ENCODE results near the gene FBLN7.

DNA sequence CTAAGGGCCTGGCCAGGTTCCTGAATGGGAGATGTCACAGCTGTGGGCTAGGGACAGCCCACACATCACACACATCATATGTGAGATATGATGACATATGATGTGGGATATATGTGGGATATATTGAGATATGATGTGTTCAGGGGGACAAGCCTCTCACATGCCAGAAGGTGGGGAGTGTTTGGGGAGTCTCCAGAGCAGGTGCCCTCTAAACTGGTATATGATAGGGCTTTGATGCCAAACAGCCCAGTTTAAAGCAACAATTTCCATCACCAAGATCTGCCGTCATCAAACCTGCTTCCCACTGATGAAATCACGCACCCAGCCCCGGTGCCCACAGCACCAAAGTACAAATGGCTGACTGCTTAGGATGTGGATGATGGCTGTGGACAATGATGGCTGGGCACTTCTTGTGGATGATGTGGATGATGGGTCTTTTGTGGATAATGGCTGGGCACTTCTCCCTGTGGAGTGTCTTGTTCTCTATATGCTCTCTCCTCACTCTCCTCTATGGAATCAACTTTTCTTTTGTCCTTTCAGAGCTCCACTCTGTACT lies 50.9 kb downstream of the FBLN7 start:
- TF ChIP-seq, protein P1, sequence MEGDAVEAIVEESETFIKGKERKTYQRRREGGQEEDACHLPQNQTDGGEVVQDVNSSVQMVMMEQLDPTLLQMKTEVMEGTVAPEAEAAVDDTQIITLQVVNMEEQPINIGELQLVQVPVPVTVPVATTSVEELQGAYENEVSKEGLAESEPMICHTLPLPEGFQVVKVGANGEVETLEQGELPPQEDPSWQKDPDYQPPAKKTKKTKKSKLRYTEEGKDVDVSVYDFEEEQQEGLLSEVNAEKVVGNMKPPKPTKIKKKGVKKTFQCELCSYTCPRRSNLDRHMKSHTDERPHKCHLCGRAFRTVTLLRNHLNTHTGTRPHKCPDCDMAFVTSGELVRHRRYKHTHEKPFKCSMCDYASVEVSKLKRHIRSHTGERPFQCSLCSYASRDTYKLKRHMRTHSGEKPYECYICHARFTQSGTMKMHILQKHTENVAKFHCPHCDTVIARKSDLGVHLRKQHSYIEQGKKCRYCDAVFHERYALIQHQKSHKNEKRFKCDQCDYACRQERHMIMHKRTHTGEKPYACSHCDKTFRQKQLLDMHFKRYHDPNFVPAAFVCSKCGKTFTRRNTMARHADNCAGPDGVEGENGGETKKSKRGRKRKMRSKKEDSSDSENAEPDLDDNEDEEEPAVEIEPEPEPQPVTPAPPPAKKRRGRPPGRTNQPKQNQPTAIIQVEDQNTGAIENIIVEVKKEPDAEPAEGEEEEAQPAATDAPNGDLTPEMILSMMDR (conservative IDR thresholded peaks at IDR 0.05; ENCODE audit: low read depth, low read length): no peak
- no peak for TF ChIP-seq EZH2 (IDR thresholded peaks at IDR 0.05; ENCODE audit: borderline replicate concordance, low read depth, low read length, poor library complexity, severe bottlenecking)
